ENCODE measurements around the gene PSMD9.

PSMD9 gene

GRCh38 chr12:121888478-121889273 lies at the start of gene PSMD9:
TSS of gene PSMD9 (plus strand) at chr12:121888790. CDS start at chr12:121888857, 67 bp downstream.
- TF ChIP-seq ZNF274 (IDR thresholded peaks at IDR 0.05; ENCODE audit: low read depth, low read length), result no peak
- no peak for TF ChIP-seq SUZ12 (IDR thresholded peaks at IDR 0.05; ENCODE audit: extremely low read depth, insufficient read depth, insufficient read length)
- peak; percentile 28 for TF ChIP-seq YY1 (IDR thresholded peaks at IDR 0.05; ENCODE audit: insufficient read depth, insufficient read length)
- Histone ChIP-seq H3K36me3 (ENCODE audit: insufficient read depth, insufficient read length, low read length) (peaks cover 26% of the 10 kb centered on the region), H3K4me1 (ENCODE audit: insufficient read depth, insufficient read length) (no peaks in the 10 kb centered on the region), H3K9me3 (ENCODE audit: insufficient read depth, low read length) (no peaks in the 10 kb centered on the region), H3K9ac (ENCODE audit: insufficient read length, low read depth) (peak within 1 kb of the TSS; percentile 96), H3K27me3 (ENCODE audit: insufficient read depth, insufficient read length) (no peaks in the 10 kb centered on the region), H3K4me3 (ENCODE audit: insufficient read length, low read depth) (peak within 1 kb of the TSS; percentile 79)
- DNase-seq (ENCODE audit: low read depth, low spot score), result peak; percentile 96

- Histone ChIP-seq H3K27me3 (ENCODE audit: insufficient read depth, insufficient read length) (no peaks in the 10 kb centered on the region), H3K9me3 (ENCODE audit: insufficient read depth, low read length) (no peaks in the 10 kb centered on the region), H3K9ac (ENCODE audit: insufficient read length, low read depth) (peak overlapping the region; percentile 90), H3K4me1 (ENCODE audit: insufficient read depth, insufficient read length) (no peaks in the 10 kb centered on the region), H3K4me3 (ENCODE audit: insufficient read length, low read depth) (peak overlapping the region; percentile 67), H3K36me3 (ENCODE audit: insufficient read depth, insufficient read length, low read length) (no peaks in the 10 kb centered on the region)
- peak; percentile 94 for DNase-seq (ENCODE audit: low read depth, low spot score)
- TF ChIP-seq YY1 (IDR thresholded peaks at IDR 0.05; ENCODE audit: insufficient read depth, insufficient read length), result no peak
- no peak for TF ChIP-seq ZNF274 (IDR thresholded peaks at IDR 0.05; ENCODE audit: low read depth, low read length)
- no peak for TF ChIP-seq SUZ12 (IDR thresholded peaks at IDR 0.05; ENCODE audit: extremely low read depth, insufficient read depth, insufficient read length)
Observed at GRCh38 chr12:121839106-121839992, 49.2 kb upstream of the PSMD9 start.

GRCh38 chr12:121839993-121840761 lies 48.4 kb upstream of the PSMD9 start:
- TF ChIP-seq SUZ12 (IDR thresholded peaks at IDR 0.05; ENCODE audit: extremely low read depth, insufficient read depth, insufficient read length), result no peak
- no peak for TF ChIP-seq YY1 (IDR thresholded peaks at IDR 0.05; ENCODE audit: insufficient read depth, insufficient read length)
- no peak for TF ChIP-seq ZNF274 (IDR thresholded peaks at IDR 0.05; ENCODE audit: low read depth, low read length)
- no peaks in the 10 kb centered on the region for H3K4me1 ChIP-seq (ENCODE audit: insufficient read depth, insufficient read length)
- no peak for DNase-seq (ENCODE audit: low read depth, low spot score)

GRCh38 chr12:121843236-121843982 lies 45.2 kb upstream of the PSMD9 start:
- no peak overlapping the region for H3K4me3 ChIP-seq (ENCODE audit: insufficient read length, low read depth)
- H3K4me1 ChIP-seq (ENCODE audit: insufficient read depth, insufficient read length), result no peaks in the 10 kb centered on the region
- H3K36me3 ChIP-seq (ENCODE audit: insufficient read depth, insufficient read length, low read length), result no peaks in the 10 kb centered on the region
- TF ChIP-seq SUZ12 (IDR thresholded peaks at IDR 0.05; ENCODE audit: extremely low read depth, insufficient read depth, insufficient read length), result no peak
- TF ChIP-seq ZNF274 (IDR thresholded peaks at IDR 0.05; ENCODE audit: low read depth, low read length), result no peak
- TF ChIP-seq YY1 (IDR thresholded peaks at IDR 0.05; ENCODE audit: insufficient read depth, insufficient read length), result no peak
- H3K27me3 ChIP-seq (ENCODE audit: insufficient read depth, insufficient read length), result no peaks in the 10 kb centered on the region
- no peak overlapping the region for H3K9ac ChIP-seq (ENCODE audit: insufficient read length, low read depth)
- no peak for DNase-seq (ENCODE audit: low read depth, low spot score)
- no peaks in the 10 kb centered on the region for H3K9me3 ChIP-seq (ENCODE audit: insufficient read depth, low read length)

More at GRCh38 chr12:121839993-121840761, 48.4 kb upstream of the PSMD9 start:
- peak overlapping the region; percentile 90 for H3K9ac ChIP-seq (ENCODE audit: insufficient read length, low read depth)
- H3K27me3 ChIP-seq (ENCODE audit: insufficient read depth, insufficient read length), result no peaks in the 10 kb centered on the region
- no peaks in the 10 kb centered on the region for H3K9me3 ChIP-seq (ENCODE audit: insufficient read depth, low read length)
- no peaks in the 10 kb centered on the region for H3K36me3 ChIP-seq (ENCODE audit: insufficient read depth, insufficient read length, low read length)
- H3K4me3 ChIP-seq (ENCODE audit: insufficient read length, low read depth), result peak overlapping the region; percentile 67

GRCh38 chr12:121845701-121846100 lies 42.9 kb upstream of the PSMD9 start:
- TF ChIP-seq YY1 (IDR thresholded peaks at IDR 0.05; ENCODE audit: insufficient read depth, insufficient read length), result no peak
- TF ChIP-seq SUZ12 (IDR thresholded peaks at IDR 0.05; ENCODE audit: extremely low read depth, insufficient read depth, insufficient read length), result no peak
- Histone ChIP-seq H3K36me3 (ENCODE audit: insufficient read depth, insufficient read length, low read length) (no peaks in the 10 kb centered on the region), H3K27me3 (ENCODE audit: insufficient read depth, insufficient read length) (no peaks in the 10 kb centered on the region), H3K4me3 (ENCODE audit: insufficient read length, low read depth) (no peak overlapping the region), H3K9me3 (ENCODE audit: insufficient read depth, low read length) (no peaks in the 10 kb centered on the region), H3K4me1 (ENCODE audit: insufficient read depth, insufficient read length) (no peaks in the 10 kb centered on the region), H3K9ac (ENCODE audit: insufficient read length, low read depth) (no peak overlapping the region)
- no peak for DNase-seq (ENCODE audit: low read depth, low spot score)

GRCh38 chr12:121849211-121849610 lies 39.4 kb upstream of the PSMD9 start:
- no peak overlapping the region for H3K4me3 ChIP-seq (ENCODE audit: insufficient read length, low read depth)
- H3K9ac ChIP-seq (ENCODE audit: insufficient read length, low read depth), result no peak overlapping the region
- H3K9me3 ChIP-seq (ENCODE audit: insufficient read depth, low read length), result no peaks in the 10 kb centered on the region
- no peaks in the 10 kb centered on the region for H3K27me3 ChIP-seq (ENCODE audit: insufficient read depth, insufficient read length)
- no peak for DNase-seq (ENCODE audit: low read depth, low spot score)
- TF ChIP-seq SUZ12 (IDR thresholded peaks at IDR 0.05; ENCODE audit: extremely low read depth, insufficient read depth, insufficient read length) (no peak), YY1 (IDR thresholded peaks at IDR 0.05; ENCODE audit: insufficient read depth, insufficient read length) (no peak), ZNF274 (IDR thresholded peaks at IDR 0.05; ENCODE audit: low read depth, low read length) (no peak)
- H3K36me3 ChIP-seq (ENCODE audit: insufficient read depth, insufficient read length, low read length), result no peaks in the 10 kb centered on the region
- H3K4me1 ChIP-seq (ENCODE audit: insufficient read depth, insufficient read length), result no peaks in the 10 kb centered on the region

Measured in NT2/D1 (cell line).